ENCODE measurements around the gene HLA-DQB1.
"Not testable (repeated sequence)": the region's sequence is repeated elsewhere in the genome, so short reads cannot be mapped to it uniquely, and the experiment has no call there.

Gene HLA-DQB1

DNA sequence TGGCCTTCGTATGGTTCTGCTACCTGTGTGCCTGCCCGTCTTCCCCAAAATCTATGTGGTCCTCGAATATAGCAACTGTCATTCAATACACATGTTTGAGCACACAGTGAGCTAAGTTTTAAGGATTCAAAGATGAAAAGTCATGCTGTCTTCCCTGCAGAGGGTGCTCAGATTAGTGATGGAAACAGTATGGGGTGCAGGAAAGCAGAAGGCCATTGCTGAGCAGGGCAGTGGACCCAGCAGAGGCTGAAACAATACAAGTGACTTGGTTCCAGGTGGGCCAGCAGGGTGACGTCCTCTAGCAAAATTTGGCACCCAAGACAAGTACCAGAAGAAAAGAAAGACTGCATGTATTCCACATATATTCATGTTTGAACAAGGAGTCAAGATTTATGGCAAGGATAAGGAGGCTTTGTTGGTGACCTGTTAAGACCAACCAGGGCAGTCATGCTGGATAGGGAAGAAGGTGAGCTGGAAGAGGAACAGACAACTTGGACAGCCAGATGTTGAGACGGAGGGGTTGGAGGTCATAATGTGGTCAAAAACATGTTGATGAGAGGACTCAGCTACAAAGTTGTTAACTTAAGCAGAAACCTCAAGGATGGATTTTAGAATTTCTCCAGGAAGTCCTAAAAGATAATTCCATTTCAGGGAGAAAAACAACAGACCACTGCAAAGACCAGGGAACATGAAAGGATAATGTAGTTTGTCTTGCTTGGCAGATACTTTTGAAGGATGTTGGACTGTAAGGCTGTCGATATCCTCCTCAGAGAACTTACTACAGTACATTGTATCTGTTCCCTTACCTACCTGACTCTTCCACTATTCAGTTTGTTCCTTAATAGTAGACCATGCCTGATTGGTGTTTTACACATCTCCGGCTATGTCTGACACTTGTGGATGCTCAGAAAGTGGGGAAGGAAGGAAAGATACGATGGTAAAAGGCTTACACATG, 26.7 kb downstream of the HLA-DQB1 start:
- Histone ChIP-seq H3K4me1 (ENCODE audit: insufficient read depth, low read length) (no peaks in the 10 kb centered on the region), H3K9ac (ENCODE audit: low read length) (no peak overlapping the region), H3K27ac (ENCODE audit: low read depth, low read length) (no peak overlapping the region), H3K27me3 (ENCODE audit: control insufficient read depth in 1 of 2, insufficient read depth in 2 of 2, low read length in 2 of 2) (no peaks in the 10 kb centered on the region), H3K4me3 (ENCODE audit: low read depth in 1 of 2, low read length in 2 of 2) (no peak overlapping the region), H3K36me3 (ENCODE audit: insufficient read depth, low read length) (no peaks in the 10 kb centered on the region), H3K9me3 (ENCODE audit: low read length) (no peaks in the 10 kb centered on the region)

DNA sequence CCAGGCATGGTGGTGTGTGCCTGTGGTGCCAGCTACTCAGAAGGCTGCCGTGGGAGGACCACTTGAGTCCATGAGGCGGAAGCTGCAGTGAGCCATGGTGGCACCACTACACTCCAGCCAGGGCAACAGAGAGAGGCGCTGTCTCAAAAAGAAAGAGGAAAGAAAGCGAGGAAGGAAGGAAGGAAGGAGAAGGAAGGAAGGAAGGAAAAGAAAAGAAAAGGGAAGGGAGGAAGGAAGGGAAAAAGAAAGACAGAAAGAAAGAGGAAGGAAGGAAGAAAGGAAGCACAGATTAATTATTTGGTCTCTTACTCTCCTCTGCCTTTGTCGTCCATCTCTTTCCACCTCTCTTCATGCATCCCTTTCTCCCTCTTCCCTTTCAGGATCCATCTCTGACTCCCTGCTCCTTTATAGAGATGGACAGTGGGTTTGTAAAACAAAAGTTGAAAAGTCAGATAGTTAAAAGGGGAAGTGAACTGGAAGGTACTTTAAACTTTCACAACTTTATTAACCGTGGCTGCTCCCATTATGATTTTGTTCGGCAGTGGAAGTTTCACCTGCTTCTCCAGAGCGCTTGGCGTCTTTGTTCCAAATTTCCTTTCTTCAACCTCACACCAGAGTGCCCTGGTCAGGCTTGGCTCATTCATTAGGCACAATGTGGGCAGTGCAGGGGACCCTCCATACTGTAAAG, 27.8 kb downstream of the HLA-DQB1 start:
- H3K27ac ChIP-seq (ENCODE audit: low read depth, low read length), result no peak overlapping the region
- H3K4me3 ChIP-seq (ENCODE audit: low read depth in 1 of 2, low read length in 2 of 2), result no peak overlapping the region

DNA sequence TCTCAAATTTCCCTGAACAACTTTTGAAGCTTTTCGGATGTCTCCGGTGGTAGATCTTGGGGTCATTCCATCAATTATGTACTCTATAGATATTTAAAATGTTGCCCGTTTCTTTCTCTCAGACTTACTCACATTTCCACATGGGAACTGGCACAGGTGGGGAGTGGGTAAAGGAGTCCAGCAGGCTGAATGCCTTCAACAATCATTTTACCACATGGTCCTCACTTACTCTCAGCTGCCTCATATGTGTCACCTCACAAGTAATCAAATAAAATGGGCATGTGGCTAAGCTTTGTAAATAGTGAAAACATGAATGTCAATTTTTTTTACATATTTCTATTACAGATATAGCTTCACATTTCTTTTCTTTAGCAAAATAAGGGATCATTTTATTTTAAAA, 28.6 kb downstream of the HLA-DQB1 start:
- H3K36me3 ChIP-seq (ENCODE audit: insufficient read depth, low read length), result no peaks in the 10 kb centered on the region
- no peak overlapping the region for H3K9ac ChIP-seq (ENCODE audit: low read length)

More for the DNA sequence above, 27.8 kb downstream of the HLA-DQB1 start:
- Histone ChIP-seq H3K27me3 (ENCODE audit: control insufficient read depth in 1 of 2, insufficient read depth in 2 of 2, low read length in 2 of 2) (no peaks in the 10 kb centered on the region), H3K4me1 (ENCODE audit: insufficient read depth, low read length) (no peaks in the 10 kb centered on the region), H3K36me3 (ENCODE audit: insufficient read depth, low read length) (no peaks in the 10 kb centered on the region), H3K9me3 (ENCODE audit: low read length) (no peaks in the 10 kb centered on the region), H3K9ac (ENCODE audit: low read length) (no peak overlapping the region)

DNA sequence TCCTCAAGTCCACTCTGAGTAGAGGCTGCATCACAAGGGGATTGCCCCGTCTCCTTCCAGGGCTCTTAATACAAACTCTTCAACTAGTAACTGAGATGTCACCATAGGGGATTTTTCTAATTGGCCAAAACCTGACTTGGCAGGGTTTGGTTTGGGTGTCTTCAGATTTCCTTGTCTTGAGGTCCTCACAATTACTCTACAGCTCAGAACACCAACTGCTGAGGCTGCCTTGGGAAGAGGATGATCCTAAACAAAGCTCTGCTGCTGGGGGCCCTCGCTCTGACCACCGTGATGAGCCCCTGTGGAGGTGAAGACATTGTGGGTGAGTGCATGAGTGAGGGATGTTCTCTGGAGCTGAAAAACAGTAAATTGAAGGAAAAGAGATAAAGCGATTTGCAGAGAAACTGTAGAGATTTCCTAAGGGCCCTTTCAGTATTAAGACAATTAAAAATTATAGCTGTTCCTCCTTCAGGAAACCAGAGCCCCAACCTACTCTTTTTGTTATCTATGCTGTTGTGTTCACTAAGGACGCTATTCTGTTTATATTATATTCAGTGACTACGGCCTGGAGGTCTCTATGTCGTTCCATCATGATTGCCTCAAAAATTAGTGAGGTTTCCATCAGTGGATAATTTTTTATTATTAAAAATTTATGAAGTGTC, 29.1 kb downstream of the HLA-DQB1 start, which contains the start of gene HLA-DQA1:
Gene HLA-DQA1 (plus strand): TSS at position 188 of the 662 bp plus-strand sequence. CDS start 53 bp downstream, at position 241.
- H3K36me3 ChIP-seq (ENCODE audit: insufficient read depth, low read length), result no peaks in the 10 kb centered on the region
- no peak within 1 kb of the TSS for H3K9ac ChIP-seq (ENCODE audit: low read length)
- H3K27me3 ChIP-seq (ENCODE audit: control insufficient read depth in 1 of 2, insufficient read depth in 2 of 2, low read length in 2 of 2), result no peaks in the 10 kb centered on the region
- no peak within 1 kb of the TSS for H3K27ac ChIP-seq (ENCODE audit: low read depth, low read length)
- H3K4me3 ChIP-seq (ENCODE audit: low read depth in 1 of 2, low read length in 2 of 2), result no peak within 1 kb of the TSS
- no peaks in the 10 kb centered on the region for H3K9me3 ChIP-seq (ENCODE audit: low read length)
- no peaks in the 10 kb centered on the region for H3K4me1 ChIP-seq (ENCODE audit: insufficient read depth, low read length)

More for the DNA sequence above, 28.6 kb downstream of the HLA-DQB1 start:
- Histone ChIP-seq H3K4me1 (ENCODE audit: insufficient read depth, low read length) (no peaks in the 10 kb centered on the region), H3K27me3 (ENCODE audit: control insufficient read depth in 1 of 2, insufficient read depth in 2 of 2, low read length in 2 of 2) (no peaks in the 10 kb centered on the region), H3K4me3 (ENCODE audit: low read depth in 1 of 2, low read length in 2 of 2) (no peak overlapping the region), H3K27ac (ENCODE audit: low read depth, low read length) (no peak overlapping the region), H3K9me3 (ENCODE audit: low read length) (no peaks in the 10 kb centered on the region)

DNA sequence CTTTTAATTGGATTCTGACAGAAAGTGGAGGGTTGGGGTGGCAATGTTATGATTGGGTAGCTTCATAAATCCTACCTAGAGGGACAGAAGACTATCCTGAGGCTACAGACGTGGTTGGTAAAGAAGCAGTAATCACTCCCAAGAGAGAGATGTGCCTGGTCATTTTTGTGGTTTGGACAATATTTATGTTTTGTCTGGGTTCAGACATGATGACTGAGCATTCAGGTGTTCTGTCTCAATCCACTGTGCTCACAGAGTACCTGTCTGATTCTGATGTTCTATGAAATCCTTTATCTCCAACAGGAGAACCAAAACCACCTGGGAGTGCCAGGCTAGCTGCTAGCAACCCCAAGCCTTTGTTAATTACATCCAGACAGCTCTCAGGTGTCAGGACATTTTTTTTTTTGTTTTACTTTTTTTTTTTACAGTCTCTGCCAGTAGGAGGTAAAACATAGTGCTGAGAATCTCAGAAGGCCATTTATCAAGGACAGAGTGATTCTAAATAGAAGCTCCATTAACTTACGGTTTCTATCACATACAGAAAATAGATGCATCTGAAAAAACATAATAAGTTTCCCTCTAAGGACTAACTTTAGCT, 30.8 kb downstream of the HLA-DQB1 start:
- H3K36me3 ChIP-seq (ENCODE audit: insufficient read depth, low read length), result no peaks in the 10 kb centered on the region
- no peaks in the 10 kb centered on the region for H3K4me1 ChIP-seq (ENCODE audit: insufficient read depth, low read length)
- H3K9me3 ChIP-seq (ENCODE audit: low read length), result no peaks in the 10 kb centered on the region
- no peak overlapping the region for H3K4me3 ChIP-seq (ENCODE audit: low read depth in 1 of 2, low read length in 2 of 2)
- no peak overlapping the region for H3K27ac ChIP-seq (ENCODE audit: low read depth, low read length)
- no peaks in the 10 kb centered on the region for H3K27me3 ChIP-seq (ENCODE audit: control insufficient read depth in 1 of 2, insufficient read depth in 2 of 2, low read length in 2 of 2)
- H3K9ac ChIP-seq (ENCODE audit: low read length), result no peak overlapping the region

DNA sequence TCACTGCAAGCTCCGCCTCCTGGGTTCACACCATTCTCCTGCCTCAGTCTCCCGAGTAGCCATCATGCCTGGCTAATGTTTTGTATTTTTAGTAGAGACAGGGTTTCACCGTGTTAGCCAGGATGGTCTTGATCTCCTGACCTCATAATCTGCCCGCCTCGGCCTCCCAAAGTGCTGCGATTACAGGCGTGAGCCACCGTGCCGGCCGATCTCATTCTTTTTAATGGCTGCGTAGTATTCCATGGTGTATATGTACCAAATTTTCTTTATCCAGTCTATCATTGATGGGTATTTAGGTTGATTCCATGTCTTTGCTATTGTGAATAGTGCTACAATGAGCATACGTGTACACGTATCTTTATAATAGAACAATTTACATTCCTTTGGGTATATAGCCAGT, 36.7 kb downstream of the HLA-DQB1 start:
- not testable (repeated sequence) for H3K4me1 ChIP-seq (ENCODE audit: insufficient read depth, low read length); H3K27me3 ChIP-seq (ENCODE audit: control insufficient read depth in 1 of 2, insufficient read depth in 2 of 2, low read length in 2 of 2); H3K9ac ChIP-seq (ENCODE audit: low read length); H3K4me3 ChIP-seq (ENCODE audit: low read depth in 1 of 2, low read length in 2 of 2); H3K36me3 ChIP-seq (ENCODE audit: insufficient read depth, low read length); H3K9me3 ChIP-seq (ENCODE audit: low read length); H3K27ac ChIP-seq (ENCODE audit: low read depth, low read length)

DNA sequence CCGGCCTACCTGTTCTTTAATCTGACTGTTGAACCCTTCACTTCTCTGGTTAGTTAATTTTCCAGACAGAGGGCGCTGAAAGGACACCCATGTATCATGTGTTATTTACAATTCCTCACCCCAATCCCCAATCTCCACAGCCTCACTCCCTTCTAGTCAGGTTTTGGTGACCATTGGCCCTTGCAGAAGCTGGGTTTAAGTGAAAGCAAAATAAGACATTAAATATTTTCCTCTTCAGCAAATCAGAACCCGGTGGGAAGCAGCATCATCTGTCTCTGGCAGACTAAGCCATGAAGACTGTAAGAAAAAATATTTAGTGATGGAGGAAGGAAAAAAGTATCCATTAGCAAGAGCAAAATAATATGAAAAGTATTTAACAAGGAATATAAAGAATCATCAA, 38.6 kb downstream of the HLA-DQB1 start:
- Histone ChIP-seq H3K4me1 (ENCODE audit: insufficient read depth, low read length) (no peaks in the 10 kb centered on the region), H3K27me3 (ENCODE audit: control insufficient read depth in 1 of 2, insufficient read depth in 2 of 2, low read length in 2 of 2) (no peaks in the 10 kb centered on the region), H3K27ac (ENCODE audit: low read depth, low read length) (no peak overlapping the region)

DNA sequence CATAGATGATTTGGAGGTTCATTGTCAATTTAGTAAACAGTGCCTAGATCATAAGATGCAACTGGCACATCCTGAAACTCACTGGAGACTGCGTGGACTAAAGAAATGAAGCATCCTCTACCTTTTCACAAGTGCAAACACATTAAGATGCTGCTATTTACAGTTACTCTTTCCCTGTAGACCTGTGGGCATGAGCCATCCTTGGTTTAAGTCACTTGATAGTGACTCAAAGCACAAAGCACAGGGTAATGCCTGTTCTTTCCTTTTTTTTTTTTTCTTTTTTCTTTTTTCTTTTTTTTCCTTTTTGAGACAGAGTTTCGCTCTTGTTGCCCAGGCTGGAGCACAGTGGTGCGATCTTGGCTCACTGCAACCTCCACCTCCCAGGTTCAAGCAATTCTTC, 39.2 kb downstream of the HLA-DQB1 start:
- H3K4me3 ChIP-seq (ENCODE audit: low read depth in 1 of 2, low read length in 2 of 2), result no peak overlapping the region
- no peaks in the 10 kb centered on the region for H3K9me3 ChIP-seq (ENCODE audit: low read length)
- H3K27me3 ChIP-seq (ENCODE audit: control insufficient read depth in 1 of 2, insufficient read depth in 2 of 2, low read length in 2 of 2), result no peaks in the 10 kb centered on the region
- H3K36me3 ChIP-seq (ENCODE audit: insufficient read depth, low read length), result no peaks in the 10 kb centered on the region
- no peaks in the 10 kb centered on the region for H3K4me1 ChIP-seq (ENCODE audit: insufficient read depth, low read length)
- no peak overlapping the region for H3K27ac ChIP-seq (ENCODE audit: low read depth, low read length)
- no peak overlapping the region for H3K9ac ChIP-seq (ENCODE audit: low read length)

More for the DNA sequence above, 38.6 kb downstream of the HLA-DQB1 start:
- no peaks in the 10 kb centered on the region for H3K9me3 ChIP-seq (ENCODE audit: low read length)
- no peaks in the 10 kb centered on the region for H3K36me3 ChIP-seq (ENCODE audit: insufficient read depth, low read length)
- no peak overlapping the region for H3K9ac ChIP-seq (ENCODE audit: low read length)
- no peak overlapping the region for H3K4me3 ChIP-seq (ENCODE audit: low read depth in 1 of 2, low read length in 2 of 2)

DNA sequence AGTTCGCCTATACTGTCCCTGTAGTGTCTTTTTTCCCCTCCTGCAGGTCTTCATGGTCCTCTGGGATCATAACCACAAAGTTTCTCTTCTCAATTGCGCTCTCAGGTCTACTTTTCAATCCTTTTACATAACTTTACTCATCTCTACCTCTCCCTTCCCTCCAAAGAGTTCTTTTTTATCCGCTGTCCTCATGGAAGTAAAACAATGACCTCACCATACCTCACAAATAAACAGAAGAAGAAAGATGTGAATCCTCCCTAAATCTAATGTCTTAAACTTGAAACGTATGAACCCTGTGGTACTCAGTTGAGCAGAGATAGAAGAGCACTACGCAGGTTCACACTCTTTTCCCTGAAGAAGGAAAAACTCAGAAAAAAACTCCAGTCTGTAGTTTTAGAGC, 41.3 kb downstream of the HLA-DQB1 start:
- no peak overlapping the region for H3K9ac ChIP-seq (ENCODE audit: low read length)
- no peak overlapping the region for H3K27ac ChIP-seq (ENCODE audit: low read depth, low read length)
- no peaks in the 10 kb centered on the region for H3K9me3 ChIP-seq (ENCODE audit: low read length)

DNA sequence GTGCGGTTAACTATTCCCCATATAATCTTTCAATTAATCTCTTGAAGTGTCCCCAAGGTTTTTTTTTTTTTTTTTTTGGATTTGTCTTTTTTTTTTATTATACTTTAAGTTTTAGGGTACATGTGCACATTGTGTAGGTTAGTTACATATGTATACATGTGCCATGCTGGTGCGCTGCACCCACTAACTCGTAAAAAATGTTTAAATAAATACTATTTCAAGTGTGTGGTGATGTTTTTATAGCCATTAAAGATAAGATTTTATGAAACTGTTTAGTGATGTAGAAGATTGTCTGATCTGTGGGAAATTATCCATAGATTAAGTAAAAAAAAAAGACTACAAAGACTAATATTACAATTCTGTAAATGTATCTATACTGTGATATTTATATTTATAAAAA, 41.9 kb downstream of the HLA-DQB1 start:
- no peaks in the 10 kb centered on the region for H3K36me3 ChIP-seq (ENCODE audit: insufficient read depth, low read length)
- H3K27me3 ChIP-seq (ENCODE audit: control insufficient read depth in 1 of 2, insufficient read depth in 2 of 2, low read length in 2 of 2), result no peaks in the 10 kb centered on the region
- H3K4me3 ChIP-seq (ENCODE audit: low read depth in 1 of 2, low read length in 2 of 2), result no peak overlapping the region
- no peaks in the 10 kb centered on the region for H3K4me1 ChIP-seq (ENCODE audit: insufficient read depth, low read length)
- H3K27ac ChIP-seq (ENCODE audit: low read depth, low read length), result no peak overlapping the region
- H3K9me3 ChIP-seq (ENCODE audit: low read length), result no peaks in the 10 kb centered on the region
- no peak overlapping the region for H3K9ac ChIP-seq (ENCODE audit: low read length)

More for the DNA sequence above, 41.3 kb downstream of the HLA-DQB1 start:
- no peaks in the 10 kb centered on the region for H3K27me3 ChIP-seq (ENCODE audit: control insufficient read depth in 1 of 2, insufficient read depth in 2 of 2, low read length in 2 of 2)
- no peak overlapping the region for H3K4me3 ChIP-seq (ENCODE audit: low read depth in 1 of 2, low read length in 2 of 2)
- H3K4me1 ChIP-seq (ENCODE audit: insufficient read depth, low read length), result no peaks in the 10 kb centered on the region
- no peaks in the 10 kb centered on the region for H3K36me3 ChIP-seq (ENCODE audit: insufficient read depth, low read length)

DNA sequence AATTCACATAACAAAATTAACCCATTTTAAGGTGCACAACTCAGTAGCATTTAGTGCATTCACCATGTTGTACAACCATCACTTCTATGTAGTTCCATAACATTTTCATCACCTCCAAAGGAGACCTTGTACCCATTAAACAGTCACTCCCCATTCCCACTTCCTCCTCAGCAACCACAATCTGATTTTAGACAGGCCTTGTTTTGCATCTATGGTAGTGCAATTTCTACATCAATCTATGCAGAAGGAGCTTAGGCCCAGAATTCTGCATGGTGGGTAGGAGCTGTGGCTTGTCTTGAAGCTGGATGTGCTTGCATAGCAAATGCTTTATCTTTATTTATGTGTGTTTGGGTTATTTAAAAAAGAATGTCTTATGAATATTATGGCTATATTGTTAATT, 42.8 kb downstream of the HLA-DQB1 start:
- Histone ChIP-seq H3K4me1 (ENCODE audit: insufficient read depth, low read length) (no peaks in the 10 kb centered on the region), H3K9me3 (ENCODE audit: low read length) (no peaks in the 10 kb centered on the region), H3K27me3 (ENCODE audit: control insufficient read depth in 1 of 2, insufficient read depth in 2 of 2, low read length in 2 of 2) (no peaks in the 10 kb centered on the region), H3K4me3 (ENCODE audit: low read depth in 1 of 2, low read length in 2 of 2) (no peak overlapping the region), H3K36me3 (ENCODE audit: insufficient read depth, low read length) (no peaks in the 10 kb centered on the region), H3K9ac (ENCODE audit: low read length) (no peak overlapping the region), H3K27ac (ENCODE audit: low read depth, low read length) (no peak overlapping the region)

Measured in muscle layer of colon (tissue), 2 donors.